Measurements from ENCODE around the gene HHIPL1.

GRCh38 chr14:99666533-99666932 is 21.6 kb downstream of the HHIPL1 start:
- TF ChIP-seq GATA2 (IDR thresholded peaks at IDR 0.05; ENCODE audit: low read depth, low read length) (no peak), GATA3 (IDR thresholded peaks at IDR 0.05; ENCODE audit: low read depth, low read length) (no peak)
